Colonic mucosa (tissue), 4 donors: ENCODE data around the gene TMEM144. TPM values are rescaled to one million over a fixed set of nuclear protein-coding genes. Genes with fewer than 3 reads are reported as not detected.

ENCODE experiments used
- DNase-seq: peaks from one replicate; pipeline ENCODE4 v3.0.0-alpha.2; 2020
- H3K27ac ChIP-seq: fragments of 200-600 bp; one replicate; pipeline ENCODE4 v1.8.0; 2021
- H3K27me3 ChIP-seq: fragments of 200-600 bp; one replicate; pipeline ENCODE4 v1.8.0; 2021
- H3K36me3 ChIP-seq: fragments of 200-600 bp; one replicate; pipeline ENCODE4 v1.8.0; 2021
- H3K4me1 ChIP-seq: fragments of 200-600 bp; one replicate; pipeline ENCODE4 v1.8.0; 2021; ENCODE audit warnings: mild to moderate bottlenecking
- H3K4me3 ChIP-seq: fragments of 200-600 bp; one replicate; pipeline ENCODE4 v1.8.0; 2021
- H3K9ac ChIP-seq, 2 donors: one replicate each; pipeline ENCODE4 v1.7.0; 2013; ENCODE audit warnings: control low read depth in 2 of 2, low read depth in 2 of 2, low read length in 2 of 2
- H3K9me3 ChIP-seq: fragments of 200-600 bp; one replicate; pipeline ENCODE4 v1.8.0; 2021
- intact Hi-C: fragments of 100-400 bp; cut with DNase I; formaldehyde crosslinking; loops from one replicate; pipeline ENCODE4 v1.14.1; 2022
- total RNA-seq, 2 donors: library from RNA; stranded (reverse); fragmentation: NEBNext Ultra II Directional in 1 of 2; extraction: Animal tissue kit (Norgen Biotek cat#: 25700) in 1 of 2; gene quantifications; one replicate each; pipeline ENCODE4 v1.2.1, GENCODE V29; 2021
- TF ChIP-seq, protein P1 (sequence below): fragments of 200-600 bp; IDR thresholded peaks from one replicate; pipeline ENCODE4 v1.8.0; 2022; ENCODE audit warnings: antibody characterized with exemption, mild to moderate bottlenecking
- donor health status: healthy.
- donor health status: DM: no; HTN: no; CAD: no.
- donor health status: DM: no; HTN: no; CAD: no.

The TMEM144 gene
- total RNA-seq, 2 donors from 2014 or later: 18.3 to 28.6 TPM

DNA sequence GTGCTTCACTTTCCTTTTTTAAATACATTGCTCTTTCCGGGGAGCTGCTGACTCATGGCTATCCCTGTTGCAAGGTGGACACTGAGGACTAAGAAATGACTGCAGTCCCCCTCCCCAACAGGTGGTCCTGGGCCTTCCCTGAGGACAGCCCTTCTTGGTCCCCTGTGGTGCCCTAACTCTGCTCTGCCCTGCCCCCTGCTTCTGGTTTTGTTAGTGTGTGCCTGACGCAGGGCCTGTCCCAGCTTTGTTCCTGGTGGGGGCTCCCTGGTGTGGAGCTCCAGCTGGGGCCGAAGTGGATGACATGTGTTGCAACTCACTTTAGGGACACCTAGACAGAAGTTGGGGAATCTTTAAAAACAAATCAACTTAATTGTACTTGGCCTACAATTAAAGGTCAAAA is 81.9 kb downstream of the TMEM144 start:
- no peaks in the 10 kb centered on the region for H3K27me3 ChIP-seq
- H3K9ac ChIP-seq: no peak overlapping the region
- no peaks in the 10 kb centered on the region for H3K36me3 ChIP-seq
- TF ChIP-seq, protein P1, sequence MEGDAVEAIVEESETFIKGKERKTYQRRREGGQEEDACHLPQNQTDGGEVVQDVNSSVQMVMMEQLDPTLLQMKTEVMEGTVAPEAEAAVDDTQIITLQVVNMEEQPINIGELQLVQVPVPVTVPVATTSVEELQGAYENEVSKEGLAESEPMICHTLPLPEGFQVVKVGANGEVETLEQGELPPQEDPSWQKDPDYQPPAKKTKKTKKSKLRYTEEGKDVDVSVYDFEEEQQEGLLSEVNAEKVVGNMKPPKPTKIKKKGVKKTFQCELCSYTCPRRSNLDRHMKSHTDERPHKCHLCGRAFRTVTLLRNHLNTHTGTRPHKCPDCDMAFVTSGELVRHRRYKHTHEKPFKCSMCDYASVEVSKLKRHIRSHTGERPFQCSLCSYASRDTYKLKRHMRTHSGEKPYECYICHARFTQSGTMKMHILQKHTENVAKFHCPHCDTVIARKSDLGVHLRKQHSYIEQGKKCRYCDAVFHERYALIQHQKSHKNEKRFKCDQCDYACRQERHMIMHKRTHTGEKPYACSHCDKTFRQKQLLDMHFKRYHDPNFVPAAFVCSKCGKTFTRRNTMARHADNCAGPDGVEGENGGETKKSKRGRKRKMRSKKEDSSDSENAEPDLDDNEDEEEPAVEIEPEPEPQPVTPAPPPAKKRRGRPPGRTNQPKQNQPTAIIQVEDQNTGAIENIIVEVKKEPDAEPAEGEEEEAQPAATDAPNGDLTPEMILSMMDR: no peak
- H3K4me1 ChIP-seq: no peaks in the 10 kb centered on the region
- no peaks in the 10 kb centered on the region for H3K9me3 ChIP-seq
- DNase-seq: no peak
- no peak overlapping the region for H3K4me3 ChIP-seq
- intact Hi-C loops: no loop called here
- H3K27ac ChIP-seq: no peak overlapping the region

DNA sequence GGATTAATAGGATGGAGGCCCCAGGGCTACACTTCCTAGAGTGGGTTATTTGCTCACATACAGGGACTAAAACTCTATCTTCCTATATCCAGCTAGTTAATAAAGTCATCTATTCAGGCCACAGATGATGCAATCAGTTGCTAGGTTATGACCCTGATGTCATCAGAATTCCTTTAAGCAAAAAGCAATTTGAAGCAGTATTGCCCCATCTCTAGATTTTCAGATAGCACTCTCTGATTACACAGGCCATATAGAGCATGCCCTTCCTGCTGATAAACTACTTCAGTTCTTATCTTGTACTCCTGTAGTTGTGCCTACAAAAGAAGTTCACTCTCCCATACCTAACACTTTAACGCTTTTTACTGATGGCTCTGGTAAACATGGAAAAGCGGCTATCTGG is 84.8 kb downstream of the TMEM144 start:
- Histone ChIP-seq H3K36me3 (no peaks in the 10 kb centered on the region), H3K4me3 (no peak overlapping the region), H3K4me1 (no peaks in the 10 kb centered on the region), H3K27ac (no peak overlapping the region), H3K9ac (no peak overlapping the region), H3K9me3 (no peaks in the 10 kb centered on the region), H3K27me3 (no peaks in the 10 kb centered on the region)
- intact Hi-C loops: no loop called here
- TF ChIP-seq, protein P1: no peak
- DNase-seq: no peak

DNA sequence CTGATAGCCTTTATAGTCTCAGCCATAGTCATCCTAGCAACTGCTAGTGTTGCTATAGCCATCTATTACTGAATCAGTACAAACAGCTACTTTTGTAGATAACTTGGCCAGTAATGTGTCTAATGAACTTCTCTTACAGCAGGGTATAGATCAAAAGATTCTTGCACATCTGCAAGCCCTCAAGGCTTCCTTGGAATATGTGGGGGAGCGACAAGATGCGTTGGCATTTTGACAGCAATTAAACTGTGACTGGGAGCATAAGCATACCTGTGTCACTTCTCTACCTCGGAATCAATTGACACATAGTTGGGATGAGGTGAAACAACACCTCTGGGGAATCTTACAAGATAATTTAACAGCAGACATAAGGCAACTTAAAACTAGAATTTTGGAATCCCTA is 87.6 kb downstream of the TMEM144 start:
- H3K36me3 ChIP-seq: no peaks in the 10 kb centered on the region

GRCh38 chr4:158299459-158300007 is 89.2 kb downstream of the TMEM144 start:
- Histone ChIP-seq H3K36me3 (no peaks in the 10 kb centered on the region), H3K9ac (no peak overlapping the region), H3K4me3 (no peak overlapping the region), H3K27me3 (no peaks in the 10 kb centered on the region), H3K27ac (no peak overlapping the region), H3K9me3 (no peaks in the 10 kb centered on the region), H3K4me1 (no peaks in the 10 kb centered on the region)
- TF ChIP-seq, protein P1: no peak
- intact Hi-C loops: no loop called here
- no peak for DNase-seq

More for the DNA sequence above, 87.6 kb downstream of the TMEM144 start:
- Histone ChIP-seq H3K9me3 (no peaks in the 10 kb centered on the region), H3K9ac (no peak overlapping the region), H3K27me3 (no peaks in the 10 kb centered on the region), H3K4me3 (no peak overlapping the region), H3K27ac (no peak overlapping the region), H3K4me1 (no peaks in the 10 kb centered on the region)
- TF ChIP-seq, protein P1: no peak
- DNase-seq: no peak
- intact Hi-C loops: no loop called here

- no peak overlapping the region for H3K4me3 ChIP-seq
- TF ChIP-seq, protein P1: no peak
- H3K27ac ChIP-seq: no peak overlapping the region
- no peaks in the 10 kb centered on the region for H3K4me1 ChIP-seq
- no peaks in the 10 kb centered on the region for H3K36me3 ChIP-seq
- intact Hi-C loops: no loop called here
- no peak for DNase-seq
- no peak overlapping the region for H3K9ac ChIP-seq
- no peaks in the 10 kb centered on the region for H3K27me3 ChIP-seq
- H3K9me3 ChIP-seq: no peaks in the 10 kb centered on the region
Observed at GRCh38 chr4:158300012-158300411, 89.7 kb downstream of the TMEM144 start.
